Muscle of back (tissue), 11 donors: ENCODE data around the gene KIF20B. TPM values are rescaled to one million over a fixed set of nuclear protein-coding genes. Genes with fewer than 3 reads are reported as not detected.
"Not testable (repeated sequence)": the region's sequence is repeated elsewhere in the genome, so short reads cannot be mapped to it uniquely, and the experiment has no call there.

Experiments used
- DNase-seq, 3 donors: peaks; one replicate each; pipeline versions ENCODE4 v3.0.0 to v3.0.0-alpha.2; 2013
- polyA plus RNA-seq, 10 donors: library from polyadenylated mRNA; unstranded; fragments of 120-200 nt; gene quantifications; one replicate each; pipeline ENCODE4 v1.2.1, GENCODE V29; 2013; ENCODE audit not compliant: insufficient read length in 10 of 10

Gene KIF20B
- polyA plus RNA-seq, 10 donors = 5.8 to 13.1 (median 8.3) TPM

GRCh38 chr10:89782470-89782869, 81.1 kb downstream of the KIF20B start:
- no peak for DNase-seq

GRCh38 chr10:89783406-89783805, 82.0 kb downstream of the KIF20B start:
- DNase-seq = no peak

GRCh38 chr10:89785095-89785494, 83.7 kb downstream of the KIF20B start:
- DNase-seq = no peak

GRCh38 chr10:89789188-89789877, 87.9 kb downstream of the KIF20B start:
- no peak for DNase-seq

- DNase-seq = no peak
Observed at GRCh38 chr10:89792187-89792586, 90.8 kb downstream of the KIF20B start.

- peak; percentile 73 to 82 (median 75) for DNase-seq
Observed at GRCh38 chr10:89793649-89794254, 92.4 kb downstream of the KIF20B start.

- no peak for DNase-seq
Observed at GRCh38 chr10:89795840-89796239, 94.5 kb downstream of the KIF20B start.

- DNase-seq = no peak
Observed at GRCh38 chr10:89798092-89798491, 96.7 kb downstream of the KIF20B start.

GRCh38 chr10:89799573-89799972, 98.2 kb downstream of the KIF20B start:
- DNase-seq = no peak

GRCh38 chr10:89805599-89806013, 104.2 kb downstream of the KIF20B start:
- DNase-seq = no peak

- peak in 1 of 3 donors; percentile 23 for DNase-seq
Observed at GRCh38 chr10:89808842-89809241, 107.5 kb downstream of the KIF20B start.

GRCh38 chr10:89809766-89810165, 108.4 kb downstream of the KIF20B start:
- DNase-seq = no peak

GRCh38 chr10:89810908-89811525, 109.6 kb downstream of the KIF20B start:
- DNase-seq = no peak

GRCh38 chr10:89813546-89813945, 112.2 kb downstream of the KIF20B start:
- DNase-seq = no peak

GRCh38 chr10:89814278-89814677, 112.9 kb downstream of the KIF20B start:
- DNase-seq = no peak

- no peak for DNase-seq
Observed at GRCh38 chr10:89815049-89815853, 113.9 kb downstream of the KIF20B start.

GRCh38 chr10:89819008-89819407, 117.6 kb downstream of the KIF20B start:
- not testable (repeated sequence) for DNase-seq

Other genes starting within 250 kb of the KIF20B start
- 1 to 10 TPM in 9 of 10 donors, under 1 TPM in 1; 0.86 to 2.6 (median 1.5) TPM for gene SLC16A12, start 166.0 kb upstream of the KIF20B start, polyA plus RNA-seq
- 10 to 100 TPM; 10.3 to 21.7 (median 14.3) TPM for gene PANK1, start 56.3 kb upstream of the KIF20B start, polyA plus RNA-seq